SK-N-MC (cell line): Measurements from ENCODE around the gene ZNRF3.

Experiments used
- EZH2 ChIP-seq: fragments of 200-600 bp; sonication (generic); IDR thresholded peaks from one replicate; pipeline ENCODE4 v1.6.1; 2017; ENCODE audit warnings: antibody characterized with exemption
- FOXP2 ChIP-seq: optimal IDR thresholded peaks from 2 replicates; pipeline ENCODE3; 2011; ENCODE audit warnings: mild to moderate bottlenecking, moderate library complexity; ENCODE audit not compliant: insufficient read depth; ENCODE audit errors: extremely low read length, control extremely low read depth
- POLR2AphosphoS5 ChIP-seq: IDR thresholded peaks from 2 replicates; pipeline ENCODE4 v1.6.1; 2012; ENCODE audit warnings: mild to moderate bottlenecking, low read depth, low read length, borderline replicate concordance

DNA sequence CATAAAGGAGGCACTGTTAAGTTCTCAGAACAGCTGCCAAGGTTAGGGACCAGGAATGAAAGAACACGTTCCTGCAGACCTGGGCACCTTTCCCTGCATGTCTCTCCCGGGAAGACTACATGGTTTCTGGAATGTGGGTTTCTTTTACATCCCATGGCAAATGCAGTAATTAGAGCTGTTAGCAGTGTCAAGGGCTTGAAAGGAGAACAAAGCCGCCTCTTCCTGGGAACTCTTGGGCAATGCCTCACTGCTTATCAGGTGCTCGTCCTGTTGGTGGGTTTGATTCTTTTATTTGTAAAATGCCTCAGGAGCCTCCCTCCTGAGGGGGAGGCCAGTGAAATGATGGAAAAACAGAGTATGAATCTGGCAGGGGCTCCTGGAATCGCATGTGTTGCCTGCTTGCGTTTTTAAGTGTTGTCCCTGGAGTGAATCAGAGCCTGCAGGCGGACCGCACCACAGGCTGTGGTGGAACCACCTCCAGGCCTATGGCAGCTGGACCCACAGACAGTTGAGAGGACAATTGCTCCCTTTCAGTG is 179.0 kb downstream of the ZNRF3 start:
- TF ChIP-seq EZH2, result no peak
- no peak for TF ChIP-seq POLR2AphosphoS5
- TF ChIP-seq FOXP2, result no peak
